ENCODE measurements around the gene DRC1.

- TF ChIP-seq POLR2A (IDR thresholded peaks at IDR 0.05): no peak
- no peak for TF ChIP-seq POLR2AphosphoS5 (IDR thresholded peaks at IDR 0.05)
- no peak for TF ChIP-seq CTCF (IDR thresholded peaks at IDR 0.05)
- TF ChIP-seq EP300 (IDR thresholded peaks at IDR 0.05): no peak
Observed at GRCh38 chr2:26457251-26457666, 55.5 kb downstream of the DRC1 start.
